BE2C (cell line): ENCODE data around the gene YWHAH.
A peak's percentile ranks its signal among the peaks of the same experiment; 100 is the strongest.

Experiments used
- DNase-seq: peaks from one replicate; pipeline ENCODE4 v3.0.0-alpha.2; 2020
- H3K27me3 ChIP-seq: fragments of 250-450 bp; sonication (Bioruptor Pico); 2 replicates; pipeline ENCODE4 v1.5.1; 2020; ENCODE audit warnings: mild to moderate bottlenecking
- H3K36me3 ChIP-seq: fragments of 250-450 bp; sonication (Bioruptor Pico); 2 replicates; pipeline ENCODE4 v1.5.1; 2020; ENCODE audit warnings: mild to moderate bottlenecking
- H3K4me1 ChIP-seq: fragments of 250-450 bp; sonication (Bioruptor Pico); 2 replicates; pipeline ENCODE4 v1.5.1; 2020
- H3K4me3 ChIP-seq: 2 replicates; pipeline ENCODE4 v1.5.1; 2011; ENCODE audit warnings: low read depth, low read length
- H3K9me3 ChIP-seq: fragments of 250-450 bp; sonication (Bioruptor Pico); 2 replicates; pipeline ENCODE4 v1.5.1; 2020
- CTCF ChIP-seq: IDR thresholded peaks from 2 replicates; pipeline ENCODE4 v1.5.1; 2012; ENCODE audit warnings: mild to moderate bottlenecking, low read depth, low read length

Gene YWHAH

GRCh38 chr22:31933816-31934482 lies 10.4 kb upstream of the YWHAH start:
- Histone ChIP-seq H3K36me3 (no peaks in the 10 kb centered on the region), H3K4me1 (peaks cover 10% of the 10 kb centered on the region), H3K9me3 (no peaks in the 10 kb centered on the region), H3K27me3 (no peaks in the 10 kb centered on the region), H3K4me3 (no peak overlapping the region)
- DNase-seq: peak; percentile 45
- no peak for TF ChIP-seq CTCF

- no peak overlapping the region for H3K4me3 ChIP-seq
- no peaks in the 10 kb centered on the region for H3K4me1 ChIP-seq
- no peaks in the 10 kb centered on the region for H3K9me3 ChIP-seq
- no peaks in the 10 kb centered on the region for H3K36me3 ChIP-seq
- no peaks in the 10 kb centered on the region for H3K27me3 ChIP-seq
- no peak for DNase-seq
- no peak for TF ChIP-seq CTCF
Observed at GRCh38 chr22:31935961-31936635, 8.2 kb upstream of the YWHAH start.

GRCh38 chr22:31937341-31937740 lies 7.0 kb upstream of the YWHAH start:
- H3K9me3 ChIP-seq: no peaks in the 10 kb centered on the region
- no peak for DNase-seq

GRCh38 chr22:31938296-31938695 lies 6.0 kb upstream of the YWHAH start:
- no peaks in the 10 kb centered on the region for H3K27me3 ChIP-seq
- no peaks in the 10 kb centered on the region for H3K36me3 ChIP-seq
- H3K4me1 ChIP-seq: no peaks in the 10 kb centered on the region
- DNase-seq: no peak
- TF ChIP-seq CTCF: no peak
- no peak overlapping the region for H3K4me3 ChIP-seq
- H3K9me3 ChIP-seq: no peaks in the 10 kb centered on the region

More at GRCh38 chr22:31937341-31937740, 7.0 kb upstream of the YWHAH start:
- no peaks in the 10 kb centered on the region for H3K4me1 ChIP-seq
- no peaks in the 10 kb centered on the region for H3K27me3 ChIP-seq
- H3K36me3 ChIP-seq: no peaks in the 10 kb centered on the region
- no peak for TF ChIP-seq CTCF
- no peak overlapping the region for H3K4me3 ChIP-seq

DNA sequence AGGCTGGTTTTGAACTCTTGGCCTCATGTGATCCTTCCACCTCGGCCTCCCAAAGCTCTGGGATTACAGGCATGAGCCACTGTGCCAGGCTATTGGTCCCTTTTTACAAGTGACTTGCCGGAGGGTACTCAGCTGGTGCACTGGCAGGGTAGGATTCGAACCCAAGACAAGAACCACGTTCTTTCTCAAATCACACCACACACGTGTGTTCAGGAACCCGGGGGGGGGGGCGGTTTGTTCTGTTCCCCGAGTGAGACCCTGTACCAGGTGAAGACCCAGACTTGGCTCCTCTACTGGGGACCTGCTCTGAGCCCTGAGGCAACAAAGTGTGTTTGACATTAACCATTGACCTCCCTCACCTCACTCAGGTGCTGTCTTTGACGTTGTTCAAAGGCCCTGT lies 3.8 kb upstream of the YWHAH start:
- Histone ChIP-seq H3K4me1 (peaks cover 3% of the 10 kb centered on the region; the same call in 1 of the 2 replicates), H3K9me3 (no peaks in the 10 kb centered on the region), H3K27me3 (no peaks in the 10 kb centered on the region), H3K4me3 (no peak overlapping the region), H3K36me3 (peaks cover 7% of the 10 kb centered on the region)
- no peak for TF ChIP-seq CTCF
- DNase-seq: no peak

DNA sequence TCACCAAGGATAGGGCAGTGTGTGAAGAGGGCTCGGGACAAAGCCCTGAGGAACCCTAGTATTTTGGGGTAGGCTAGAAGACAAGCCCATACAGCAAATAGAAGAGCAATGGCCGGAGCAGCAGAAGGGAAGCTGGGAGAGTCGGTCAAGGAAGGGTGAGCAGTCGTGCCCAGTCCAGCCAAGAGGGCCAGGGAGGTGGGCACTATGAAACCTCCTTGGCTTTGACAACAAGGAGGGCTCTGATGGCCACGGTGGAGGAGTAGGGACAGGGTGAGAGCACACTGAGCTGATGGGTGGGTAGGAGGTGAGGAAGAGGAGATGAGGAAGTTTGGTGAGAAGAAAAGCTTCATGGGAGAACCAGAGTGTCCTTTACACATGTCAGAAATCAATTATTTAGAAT lies 2.2 kb upstream of the YWHAH start:
- no peaks in the 10 kb centered on the region for H3K27me3 ChIP-seq
- no peak for DNase-seq

More for the DNA sequence above, 2.2 kb upstream of the YWHAH start:
- no peak overlapping the region for H3K4me3 ChIP-seq
- H3K36me3 ChIP-seq: peaks cover 15% of the 10 kb centered on the region
- H3K9me3 ChIP-seq: no peaks in the 10 kb centered on the region
- peaks cover 3% of the 10 kb centered on the region for H3K4me1 ChIP-seq
- TF ChIP-seq CTCF: no peak
